ENCODE measurements around the gene ESPL1.

DNA sequence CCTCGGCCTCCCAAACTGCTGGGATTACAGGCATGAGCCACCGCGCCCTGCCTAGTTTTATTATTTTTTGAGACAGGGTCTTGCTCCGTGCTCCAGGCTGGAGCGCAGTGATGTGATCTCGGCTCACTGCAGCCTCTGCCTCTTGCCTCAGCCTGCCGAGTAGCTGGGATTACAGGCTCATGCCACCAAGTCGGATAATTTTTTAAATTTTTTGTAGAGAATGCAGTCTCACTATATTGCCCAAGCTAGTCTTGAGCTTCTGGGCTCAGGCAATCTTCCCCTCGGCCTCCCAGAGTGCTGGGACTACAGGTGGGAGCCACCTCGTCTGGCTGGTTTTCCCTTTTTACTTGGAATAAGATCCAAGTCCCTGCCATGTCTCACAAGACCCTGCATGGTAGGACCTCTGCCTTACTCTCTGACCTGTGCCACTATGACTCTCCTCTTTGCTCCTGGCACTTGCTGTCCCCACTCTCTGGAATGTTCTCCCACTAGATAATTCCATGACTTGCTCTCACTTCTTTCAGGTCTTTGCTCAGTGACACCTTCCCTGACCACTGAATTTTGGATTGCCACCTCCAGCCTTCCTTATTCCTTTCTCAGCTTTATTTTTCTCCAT, 28.3 kb upstream of the ESPL1 start:
- TF ChIP-seq POLR2A (IDR thresholded peaks at IDR 0.05) (no peak), EP300 (IDR thresholded peaks at IDR 0.05) (no peak), POLR2AphosphoS5 (IDR thresholded peaks at IDR 0.05) (no peak)
- TF ChIP-seq, protein P1, sequence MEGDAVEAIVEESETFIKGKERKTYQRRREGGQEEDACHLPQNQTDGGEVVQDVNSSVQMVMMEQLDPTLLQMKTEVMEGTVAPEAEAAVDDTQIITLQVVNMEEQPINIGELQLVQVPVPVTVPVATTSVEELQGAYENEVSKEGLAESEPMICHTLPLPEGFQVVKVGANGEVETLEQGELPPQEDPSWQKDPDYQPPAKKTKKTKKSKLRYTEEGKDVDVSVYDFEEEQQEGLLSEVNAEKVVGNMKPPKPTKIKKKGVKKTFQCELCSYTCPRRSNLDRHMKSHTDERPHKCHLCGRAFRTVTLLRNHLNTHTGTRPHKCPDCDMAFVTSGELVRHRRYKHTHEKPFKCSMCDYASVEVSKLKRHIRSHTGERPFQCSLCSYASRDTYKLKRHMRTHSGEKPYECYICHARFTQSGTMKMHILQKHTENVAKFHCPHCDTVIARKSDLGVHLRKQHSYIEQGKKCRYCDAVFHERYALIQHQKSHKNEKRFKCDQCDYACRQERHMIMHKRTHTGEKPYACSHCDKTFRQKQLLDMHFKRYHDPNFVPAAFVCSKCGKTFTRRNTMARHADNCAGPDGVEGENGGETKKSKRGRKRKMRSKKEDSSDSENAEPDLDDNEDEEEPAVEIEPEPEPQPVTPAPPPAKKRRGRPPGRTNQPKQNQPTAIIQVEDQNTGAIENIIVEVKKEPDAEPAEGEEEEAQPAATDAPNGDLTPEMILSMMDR (IDR thresholded peaks at IDR 0.05) = no peak

All from sigmoid colon (tissue), 4 donors.